HG03442 (cell line): ENCODE data around the gene CS.
"Not testable (repeated sequence)": the region's sequence is repeated elsewhere in the genome, so short reads cannot be mapped to it uniquely, and the experiment has no call there.

Experiments
- ATAC-seq: cut with Tn5 transposase; IDR thresholded peaks from one replicate; pipeline ENCODE4 v1.9.1; 2021; ENCODE audit warnings: mild to moderate bottlenecking, moderate library complexity; ENCODE audit not compliant: unreplicated experiment

Gene CS

DNA sequence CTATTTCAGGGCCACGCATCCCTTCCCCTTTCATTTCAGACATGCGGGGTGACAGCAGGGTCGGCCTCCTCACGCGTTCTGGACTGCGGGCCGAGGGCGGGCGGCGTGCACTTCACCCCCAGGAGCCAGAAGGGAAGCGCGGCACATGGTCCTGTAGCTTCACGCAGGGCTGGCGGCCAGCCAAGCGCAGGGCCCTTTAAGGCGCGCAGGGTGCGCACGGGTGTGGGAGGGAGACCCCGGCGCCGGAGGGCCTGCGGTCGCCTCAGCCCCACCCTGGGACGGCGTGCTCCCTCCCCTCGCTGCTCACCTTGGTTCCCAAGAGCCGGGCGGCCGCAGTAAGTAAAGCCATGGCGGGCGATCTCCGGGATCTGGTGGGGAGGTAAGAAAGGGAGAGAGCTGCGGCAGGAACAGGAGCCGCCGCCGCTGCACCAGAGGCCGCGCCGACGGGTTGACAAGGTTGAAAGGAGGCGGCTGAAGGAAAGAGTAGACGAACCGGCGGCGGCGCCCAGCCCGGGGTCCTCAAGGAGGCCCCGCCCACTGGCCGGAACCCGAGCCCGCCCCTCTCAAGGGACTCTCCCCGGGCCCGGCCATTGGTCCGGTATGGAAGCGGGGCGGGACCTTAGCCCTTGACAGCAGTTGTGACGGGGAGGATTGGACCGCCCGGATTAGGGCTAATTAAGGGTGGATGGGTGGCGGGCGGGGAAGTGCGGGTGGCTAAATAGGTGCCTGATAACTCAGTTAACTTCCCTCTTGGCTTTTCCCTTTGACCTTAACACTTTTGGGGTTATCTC is at the start of gene CS:
Gene CS (minus strand): TSS at position 478 of the 791 bp plus-strand sequence. CDS start 129 bp downstream, at position 349.
- ATAC-seq: peak; percentile 94

DNA sequence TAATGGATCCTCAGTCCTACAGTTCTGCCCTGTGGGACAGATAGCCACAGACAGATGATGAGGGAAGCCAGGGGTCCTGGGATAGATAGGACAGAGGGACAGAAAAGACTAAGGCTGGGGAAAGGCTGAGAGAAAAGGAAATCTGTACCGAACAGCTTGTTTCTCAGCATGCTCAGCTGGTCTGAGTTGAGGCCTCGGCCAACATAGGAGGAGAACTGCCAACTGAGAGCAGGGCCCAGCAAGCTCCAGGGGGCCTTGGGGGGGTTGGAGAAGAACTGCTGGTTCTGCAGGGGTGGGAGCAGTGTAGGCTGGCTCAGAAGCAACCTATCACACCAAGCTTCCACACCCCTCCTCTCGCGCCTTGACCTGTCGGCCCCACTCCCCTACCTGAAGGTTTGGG is 48.6 kb upstream of the CS start:
- ATAC-seq: no peak

DNA sequence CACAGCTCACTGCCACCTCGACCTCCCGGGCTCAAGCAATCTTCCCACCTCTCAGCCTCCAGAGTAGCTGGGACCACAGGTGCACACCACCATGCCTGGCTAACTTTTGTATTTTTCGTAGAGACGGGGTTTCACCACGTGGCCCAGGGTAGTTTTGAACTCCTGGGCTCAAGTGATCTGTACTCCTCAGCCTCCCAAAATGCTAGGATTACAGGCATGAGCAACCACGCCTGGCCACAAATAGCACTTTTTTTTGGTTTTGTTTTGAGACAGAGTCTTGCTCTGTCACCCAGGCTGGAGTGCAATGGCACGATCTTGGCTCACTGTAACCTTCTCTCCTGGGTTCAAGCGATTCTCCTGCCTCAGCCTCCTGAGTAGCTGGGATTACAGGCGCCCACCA is 47.1 kb upstream of the CS start:
- not testable (repeated sequence) for ATAC-seq

DNA sequence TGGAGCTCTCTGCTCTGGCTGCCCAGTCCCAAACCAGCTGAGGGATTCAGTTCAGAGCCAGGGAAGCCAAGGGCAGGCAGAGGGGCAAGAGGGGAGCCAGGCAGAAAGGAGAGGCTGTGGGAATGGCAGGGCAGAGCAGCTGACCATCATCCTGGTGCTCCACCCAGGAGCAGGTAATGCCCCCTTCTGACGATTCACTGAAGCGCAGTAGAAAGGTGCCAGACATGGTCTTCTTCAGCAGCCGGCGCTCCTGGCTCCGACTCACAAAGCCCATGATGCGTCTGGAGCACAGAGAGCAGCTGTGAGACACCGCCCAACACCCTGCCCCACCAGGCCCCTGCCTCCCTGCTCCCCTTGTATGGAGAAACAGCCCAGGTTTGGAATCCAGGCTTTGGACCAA is 46.5 kb upstream of the CS start:
- no peak for ATAC-seq

DNA sequence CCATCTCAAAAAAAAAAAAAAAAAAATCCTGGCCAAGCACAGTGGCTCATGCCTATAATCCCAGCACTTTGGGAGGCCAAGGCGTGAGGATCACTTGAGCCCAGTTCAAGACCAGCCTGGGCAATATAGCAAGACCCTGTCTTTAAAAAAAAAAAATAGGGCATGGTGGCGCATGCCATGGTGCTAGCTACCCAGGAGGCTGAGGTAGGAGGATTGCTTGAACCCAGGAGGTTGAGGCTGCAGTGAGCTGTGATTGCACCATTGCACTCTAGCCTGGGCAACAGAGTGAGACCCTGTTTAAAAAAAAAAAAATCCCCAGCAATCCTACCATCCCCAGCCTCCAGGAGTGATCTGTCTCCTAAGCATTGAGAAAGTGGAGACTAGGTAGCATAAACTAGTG is 42.2 kb upstream of the CS start:
- not testable (repeated sequence) for ATAC-seq

DNA sequence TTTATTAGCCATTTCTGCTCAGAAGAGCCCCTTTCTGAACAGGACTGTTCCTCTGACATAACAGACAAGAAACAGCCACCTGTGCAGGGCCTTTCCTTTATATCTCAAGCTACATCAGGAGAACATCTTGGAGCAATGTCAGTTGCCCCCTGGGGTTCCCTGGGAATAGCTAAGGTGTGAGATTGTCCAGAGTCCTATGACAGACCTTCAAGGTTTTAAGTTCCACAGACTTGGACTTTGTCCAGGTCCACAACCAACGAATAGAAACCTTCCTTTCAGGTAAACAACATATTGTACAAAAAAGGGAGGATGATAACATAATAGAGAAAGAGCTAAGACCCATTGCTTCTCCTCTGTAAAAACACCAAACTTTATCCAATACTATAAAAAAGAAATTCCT is 41.5 kb upstream of the CS start:
- no peak for ATAC-seq

DNA sequence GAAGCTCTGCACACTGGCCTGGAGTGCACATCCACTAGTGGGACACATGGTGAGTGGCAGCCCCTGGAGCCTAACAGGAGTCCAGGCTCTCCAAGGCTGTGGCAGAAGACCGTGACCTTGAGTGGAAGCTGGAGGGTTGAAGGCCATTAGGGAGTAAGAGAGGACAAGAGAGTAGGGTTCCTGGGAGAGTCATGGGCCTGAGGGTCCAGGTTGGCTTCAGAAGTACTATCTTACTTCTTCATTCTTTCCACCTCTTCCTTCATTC is 39.0 kb upstream of the CS start:
- no peak for ATAC-seq

DNA sequence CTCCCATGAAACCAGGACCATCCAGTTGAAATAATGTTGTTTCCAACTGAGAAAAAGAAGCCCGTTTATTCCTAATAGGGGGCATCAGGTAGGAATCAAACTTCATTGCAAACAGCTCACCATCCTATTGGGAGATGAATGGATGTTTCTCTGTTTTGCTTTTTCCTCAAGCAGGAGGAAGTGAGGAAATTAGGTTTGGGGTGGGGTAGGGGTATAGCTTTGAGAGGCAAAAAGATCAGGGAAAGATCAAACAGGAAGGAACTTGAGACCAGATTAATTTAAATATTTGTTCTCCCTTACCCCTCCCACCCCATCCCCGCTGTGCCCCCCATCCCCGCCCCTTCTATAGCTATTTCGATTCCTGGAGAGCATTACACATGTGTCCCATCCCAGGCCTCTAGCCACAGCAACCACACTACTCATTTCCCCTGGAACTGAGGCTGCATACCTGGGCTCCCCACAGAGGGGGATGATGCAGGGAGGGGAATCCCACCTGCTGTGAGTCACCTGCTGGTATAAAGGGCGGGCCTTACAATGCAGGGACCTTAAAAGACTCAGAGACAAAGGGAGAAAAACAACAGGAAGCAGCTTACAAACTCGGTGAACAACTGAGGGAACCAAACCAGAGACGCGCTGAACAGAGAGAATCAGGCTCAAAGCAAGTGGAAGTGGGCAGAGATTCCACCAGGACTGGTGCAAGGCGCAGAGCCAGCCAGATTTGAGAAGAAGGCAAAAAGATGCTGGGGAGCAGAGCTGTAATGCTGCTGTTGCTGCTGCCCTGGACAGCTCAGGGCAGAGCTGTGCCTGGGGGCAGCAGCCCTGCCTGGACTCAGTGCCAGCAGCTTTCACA is 38.4 kb upstream of the CS start, which contains the start of gene IL23A:
Gene IL23A (plus strand): TSS at position 577 of the 850 bp plus-strand sequence. CDS start 161 bp downstream, at position 738.
- peak; percentile 38 for ATAC-seq

DNA sequence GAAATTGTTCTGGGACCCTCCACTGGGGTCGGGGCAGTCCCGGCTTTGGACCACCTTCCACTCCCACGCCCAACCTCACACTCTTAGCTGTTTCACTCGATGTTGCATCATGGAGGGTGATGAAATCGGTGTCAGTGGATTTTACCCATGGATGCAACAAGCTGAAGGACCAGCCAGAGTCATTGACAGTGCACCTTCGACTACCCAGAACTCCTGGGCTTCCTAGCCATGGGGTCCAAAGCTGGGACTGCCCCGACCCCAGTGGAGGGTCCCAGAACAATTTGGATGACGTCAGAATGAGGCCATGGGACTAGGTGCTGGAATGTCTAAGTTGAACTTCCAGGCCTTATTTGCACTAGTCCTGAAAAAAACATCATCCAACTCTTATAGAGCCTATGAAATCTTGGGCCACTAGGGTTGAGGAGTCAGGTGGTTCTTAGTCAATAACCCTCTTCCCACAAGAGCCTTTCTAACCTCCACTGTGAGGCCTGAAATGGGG is 37.7 kb upstream of the CS start:
- ATAC-seq: no peak

DNA sequence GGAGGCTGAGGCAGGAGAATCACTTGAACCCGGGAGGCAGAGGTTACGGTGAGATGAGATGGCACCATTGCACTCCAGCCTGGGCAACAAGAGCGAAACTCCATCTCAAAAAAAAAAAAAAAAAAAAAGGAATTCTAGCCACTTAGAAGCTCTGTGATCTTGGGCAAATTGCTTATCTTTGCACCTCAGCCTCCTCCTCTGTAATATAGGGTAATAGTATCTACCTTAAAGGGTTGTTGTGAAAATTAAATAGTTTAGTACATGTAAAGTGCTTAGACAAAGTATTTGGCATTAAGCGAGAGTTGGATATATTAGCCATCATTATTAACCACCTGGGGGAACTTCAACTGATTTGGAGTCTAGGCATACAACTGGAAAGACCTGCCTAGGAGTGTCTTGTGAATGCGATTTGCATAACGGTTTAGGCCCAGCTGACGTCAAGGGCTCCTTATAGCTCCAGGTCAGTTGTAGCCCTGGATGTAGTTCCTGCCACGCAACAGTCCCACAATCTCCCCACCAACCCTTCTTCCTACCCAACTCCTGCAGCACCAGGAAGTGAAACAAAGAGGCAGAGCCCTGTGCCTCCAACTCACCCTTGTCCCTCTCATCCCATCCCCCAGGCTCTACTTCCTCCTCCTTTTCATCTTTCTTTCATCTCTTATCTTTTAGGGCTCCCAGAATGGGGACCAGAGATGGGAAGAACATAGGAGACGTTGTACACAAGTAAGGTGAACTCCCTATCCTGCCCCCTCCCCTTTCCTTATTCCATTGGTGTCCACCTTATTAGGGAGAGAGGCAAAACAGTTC is 36.4 kb upstream of the CS start:
- no peak for ATAC-seq

DNA sequence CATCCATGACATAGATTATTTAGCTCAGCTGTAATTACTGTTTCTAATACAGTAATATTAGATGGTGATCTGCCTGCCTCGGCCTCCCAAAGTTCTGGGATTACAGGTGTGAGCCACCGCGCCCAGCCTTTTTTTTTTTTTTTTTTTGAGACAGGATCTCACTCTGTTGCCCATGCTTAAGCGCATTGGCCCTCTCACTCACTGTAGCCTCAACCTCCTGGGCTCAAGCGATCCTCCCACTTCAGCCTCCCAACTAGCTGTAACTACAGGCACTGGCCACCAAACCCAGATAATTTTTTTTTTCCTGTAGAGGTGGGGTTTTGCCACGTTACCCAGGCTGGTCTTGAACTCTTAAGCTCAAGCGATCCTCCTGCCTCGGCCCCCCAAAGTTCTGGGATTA is 35.4 kb upstream of the CS start:
- not testable (repeated sequence) for ATAC-seq

DNA sequence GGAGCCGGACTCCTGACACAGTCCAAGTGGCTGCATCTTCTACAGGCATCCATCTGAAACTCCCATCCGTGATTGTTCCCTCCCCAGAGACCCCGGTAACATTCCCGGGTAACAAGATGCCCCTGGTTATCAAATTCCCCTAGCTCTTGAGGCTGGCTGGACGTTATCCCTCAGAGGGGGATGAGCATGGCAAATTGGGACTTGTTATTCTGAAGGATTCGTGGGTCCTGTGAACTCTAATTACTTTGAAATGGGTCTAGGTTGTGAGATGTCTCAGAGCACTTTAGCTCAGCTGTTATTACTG is 34.3 kb upstream of the CS start:
- ATAC-seq: no peak

DNA sequence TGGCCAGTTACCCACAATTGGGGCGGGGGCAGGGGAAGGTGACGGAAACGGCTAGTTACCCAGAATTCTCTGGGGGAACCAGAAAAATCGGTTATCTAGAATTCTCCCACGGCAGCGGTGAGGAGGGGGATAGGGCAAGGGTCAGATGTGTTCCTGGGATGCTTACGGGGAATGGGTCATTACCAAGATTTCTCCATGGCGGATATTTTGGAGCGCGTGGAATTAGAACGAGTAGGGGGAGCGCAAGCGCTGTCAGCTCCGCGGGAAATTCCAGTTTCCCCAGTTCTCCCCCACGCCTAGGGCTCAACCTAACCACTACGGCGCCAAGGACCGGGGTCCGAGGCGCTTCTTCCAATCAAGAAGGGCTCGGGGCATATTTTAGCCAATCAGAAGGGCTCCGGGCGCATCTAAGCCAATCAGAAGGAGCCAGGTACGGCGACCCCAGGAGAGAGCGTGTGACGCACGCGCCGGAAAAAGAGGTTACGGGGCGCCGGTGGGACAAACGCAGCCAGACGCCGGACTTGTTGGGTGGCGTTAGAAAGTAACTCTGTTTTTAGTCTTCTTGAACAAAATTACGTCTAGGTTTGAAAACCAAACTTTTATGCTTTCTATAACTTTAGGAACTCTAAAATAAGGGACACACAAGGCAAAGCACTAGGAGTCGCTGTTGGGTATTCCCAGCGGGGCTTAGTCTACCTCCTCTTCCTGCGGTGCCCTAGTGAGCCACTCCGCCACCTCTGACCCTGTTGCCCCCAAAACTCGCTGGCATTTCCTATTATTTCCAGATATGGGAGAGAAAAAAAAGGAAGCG is 33.8 kb upstream of the CS start, which contains the start of gene PAN2:
Gene PAN2 (minus strand): TSS at position 322 of the 811 bp plus-strand sequence. CDS start 906 bp downstream, outside the sequence.
- ATAC-seq: peak; percentile 92

DNA sequence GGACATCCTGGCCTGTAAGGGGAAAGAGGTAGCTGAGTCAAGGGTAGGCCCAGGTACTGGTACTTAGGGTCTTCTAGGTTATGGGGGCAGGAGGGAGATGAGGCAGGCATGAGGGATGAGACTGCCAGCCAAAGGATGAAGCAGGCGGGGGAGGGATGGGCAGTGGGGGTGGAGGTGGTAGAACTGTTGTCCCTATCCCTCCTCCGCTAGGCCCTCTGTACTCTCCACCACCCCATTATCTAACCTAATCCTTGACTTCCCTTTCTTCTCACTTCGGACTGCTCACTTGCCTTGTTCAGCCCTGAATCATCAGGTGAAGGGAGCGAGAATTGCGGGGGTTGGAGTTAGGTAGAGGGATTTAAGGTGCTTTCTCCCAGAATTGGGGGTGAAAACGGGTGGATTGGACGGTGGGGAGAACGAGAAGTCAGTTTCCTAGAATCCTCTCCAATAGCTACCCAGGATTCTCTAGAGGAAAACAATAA is 33.1 kb upstream of the CS start:
- no peak for ATAC-seq

DNA sequence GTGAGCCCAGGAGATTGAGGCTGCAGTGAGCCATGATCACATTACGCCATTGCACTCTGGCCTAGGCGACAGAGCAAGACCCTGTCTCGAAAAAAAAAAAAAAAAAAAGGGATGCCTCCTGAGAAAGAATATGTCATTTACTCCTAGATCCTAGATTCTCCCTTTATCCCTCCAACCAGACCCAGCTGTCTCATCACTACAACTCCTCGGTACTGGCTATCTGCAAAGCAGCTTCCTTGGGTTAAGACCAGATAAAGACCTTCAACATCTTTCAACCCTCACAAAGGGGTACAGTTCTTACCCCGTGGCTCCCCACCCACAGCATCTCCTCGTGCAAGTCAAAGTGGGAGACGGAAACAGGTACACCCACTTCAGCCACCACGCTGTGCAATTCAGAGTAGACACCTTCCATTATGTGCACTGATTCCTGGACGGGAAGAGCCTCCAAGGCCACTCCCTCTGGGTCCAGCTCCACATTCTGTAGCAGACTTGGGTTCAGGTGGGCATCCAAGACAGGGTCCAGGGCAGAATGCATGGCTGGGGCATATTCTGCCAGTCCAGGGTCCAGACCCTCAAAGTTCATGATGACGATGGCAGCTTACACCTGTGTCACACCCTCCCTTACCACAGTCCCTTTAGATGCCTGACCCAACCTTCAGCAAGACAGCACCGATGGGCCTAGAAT is 32.5 kb upstream of the CS start:
- no peak for ATAC-seq

DNA sequence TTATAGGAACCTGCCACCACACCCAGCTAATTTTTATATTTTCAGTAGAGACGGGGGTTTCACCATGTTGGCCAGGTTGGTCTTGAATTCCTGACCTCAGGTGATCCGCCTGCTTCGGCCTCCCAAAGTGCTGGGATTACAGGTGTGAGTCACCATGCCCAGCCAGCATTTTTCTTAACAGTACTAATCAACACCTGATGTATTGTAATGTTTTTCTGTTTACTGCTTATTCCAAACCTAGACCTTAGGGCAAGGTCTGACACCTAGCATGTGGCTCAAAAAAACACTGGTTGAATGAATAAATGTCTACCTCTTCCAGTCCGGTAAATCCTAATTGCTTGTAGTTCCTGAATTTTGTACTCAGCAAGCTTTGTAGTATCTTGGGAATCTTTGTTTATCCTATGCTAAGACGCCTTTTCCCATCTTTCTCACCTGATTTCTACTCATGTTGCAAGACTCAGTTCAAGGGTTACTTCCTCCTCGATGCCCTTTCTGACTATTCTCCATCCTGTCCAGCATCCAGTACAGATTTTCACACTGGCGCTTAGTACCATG is 30.9 kb upstream of the CS start:
- ATAC-seq: no peak

DNA sequence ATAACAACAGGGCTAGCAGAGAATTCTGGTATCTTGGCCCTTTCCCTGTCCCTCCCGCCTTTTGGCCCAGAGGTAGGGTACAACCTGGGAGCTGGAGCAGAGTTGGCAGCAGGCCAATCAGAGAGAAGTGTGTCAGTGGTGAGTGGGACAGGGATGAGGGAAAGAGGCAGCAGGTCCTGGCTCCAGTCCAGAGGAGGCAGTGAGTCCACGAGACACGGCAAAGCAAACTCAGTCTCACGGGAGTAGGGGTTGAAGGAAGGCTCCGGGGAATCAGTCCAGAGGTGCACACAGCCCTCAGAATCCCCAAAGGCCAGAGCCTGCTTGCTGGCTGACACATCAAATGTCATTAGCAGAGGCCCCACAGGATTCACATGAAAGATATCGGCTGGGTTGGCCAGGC is 26.4 kb upstream of the CS start:
- no peak for ATAC-seq

DNA sequence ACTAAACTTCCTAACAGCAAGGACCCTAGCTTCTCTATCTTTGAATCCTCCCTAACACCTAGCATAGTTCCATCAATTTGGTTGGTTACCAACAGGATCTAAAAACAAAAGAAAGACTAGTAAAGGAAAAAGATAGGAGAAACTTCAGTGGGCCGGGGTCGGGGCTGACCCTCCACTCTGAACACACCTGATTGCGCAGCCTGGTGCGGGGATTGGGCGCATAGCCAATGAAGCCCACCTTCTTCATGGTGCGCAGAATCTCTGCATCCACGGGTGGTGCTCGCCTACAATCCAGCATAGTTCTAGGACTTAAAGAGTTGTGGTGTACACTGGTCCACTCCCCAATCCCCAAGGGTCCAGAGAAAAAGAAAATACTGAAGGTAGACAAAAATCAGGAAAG is 26.0 kb upstream of the CS start:
- no peak for ATAC-seq

DNA sequence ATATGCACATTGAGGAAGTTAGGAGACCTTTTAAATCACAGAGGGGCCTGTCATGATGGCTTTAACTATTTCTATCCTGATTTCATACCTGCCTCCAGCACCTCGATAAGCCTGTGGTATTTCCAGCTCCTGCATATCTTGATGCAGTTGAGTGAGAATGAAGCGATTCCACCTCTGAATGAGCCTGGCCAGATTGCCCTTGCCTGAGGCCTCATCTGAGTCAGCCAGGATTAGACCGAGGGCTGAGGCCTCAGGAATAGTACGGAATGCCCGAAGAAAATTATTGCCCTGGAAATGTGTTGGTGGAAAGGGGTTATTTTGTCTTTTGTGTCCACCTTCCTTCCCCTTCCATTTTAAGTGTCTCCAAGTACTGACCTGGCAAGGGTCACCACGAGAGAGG is 24.1 kb upstream of the CS start:
- ATAC-seq: no peak
